ENCODE results near the gene MIER3.

GRCh38 chr5:56876327-56876726, 75.6 kb downstream of the MIER3 start:
- no peak for TF ChIP-seq EZH2 (IDR thresholded peaks at IDR 0.05; ENCODE audit: insufficient read depth, poor library complexity, severe bottlenecking)
- no peak for TF ChIP-seq EZH2phosphoT487 (IDR thresholded peaks at IDR 0.05; ENCODE audit: insufficient read depth, low read depth)
